AG04450 (cell line): ENCODE measurements around the gene TMEM232. TPM values are rescaled to one million over a fixed set of nuclear protein-coding genes. Genes with fewer than 3 reads are reported as not detected.
"Not testable (repeated sequence)": the region's sequence is repeated elsewhere in the genome, so short reads cannot be mapped to it uniquely, and the experiment has no call there.

ENCODE experiments used
- CTCF ChIA-PET: fragments of 300-600, 350-600 bp; formaldehyde crosslinking; extraction: SDS; loops from one replicate; lab custom pipeline; 2022; ENCODE audit warnings: antibody characterized with exemption, inconsistent platforms; lab: Charles Lee
- POLR2A ChIA-PET: fragments of 350-600 bp; formaldehyde crosslinking; extraction: SDS; loops from one replicate; lab custom pipeline; 2021; ENCODE audit warnings: antibody characterized with exemption, inconsistent platforms; lab: Yijun Ruan, JAX
- DNase-seq: peaks from one replicate; pipeline ENCODE4 v3.0.0-alpha.2; 2011; ENCODE audit warnings: low read depth, low spot score
- H3K27ac ChIP-seq: one replicate; pipeline ENCODE4 v1.5.1; 2012; ENCODE audit warnings: low read depth, low read length, control low read depth
- H3K27me3 ChIP-seq: one replicate; pipeline ENCODE4 v1.6.0; 2012; ENCODE audit warnings: low read length; ENCODE audit not compliant: control insufficient read depth, insufficient read depth
- H3K4me3 ChIP-seq: 2 replicates; pipeline ENCODE4 v1.5.1; 2011; ENCODE audit warnings: mild to moderate bottlenecking, low read depth, low read length, control low read depth
- H3K9me3 ChIP-seq: 2 replicates; pipeline ENCODE4 v1.5.1; 2012; ENCODE audit warnings: low read length; ENCODE audit not compliant: control insufficient read depth, insufficient read depth
- CTCF ChIP-seq: IDR thresholded peaks from 2 replicates; pipeline ENCODE4 v1.5.1; 2011; ENCODE audit warnings: low read depth, low read length, control low read depth, inconsistent platforms
- polyA plus RNA-seq: library from polyadenylated mRNA; depleted of rRNA; stranded (reverse); fragments of >200 nt; gene quantifications from 2 replicates; pipeline ENCODE4 v1.2.3, GENCODE V29; 2011

TMEM232 gene
- polyA plus RNA-seq, 1 experiment = 0.95 TPM

- no peaks in the 10 kb centered on the region for H3K9me3 ChIP-seq
- no peak overlapping the region for H3K4me3 ChIP-seq
- POLR2A ChIA-PET = no interaction called here
- no peak for TF ChIP-seq CTCF
- no peaks in the 10 kb centered on the region for H3K27me3 ChIP-seq
- CTCF ChIA-PET = no interaction called here
- H3K27ac ChIP-seq = no peak overlapping the region
- DNase-seq = no peak
Observed at GRCh38 chr5:110544603-110545002, 181.9 kb downstream of the TMEM232 start.

- Histone ChIP-seq H3K27me3 (no peaks in the 10 kb centered on the region), H3K27ac (no peak overlapping the region), H3K9me3 (no peaks in the 10 kb centered on the region), H3K4me3 (no peak overlapping the region)
- no peak for DNase-seq
- ChIA-PET POLR2A (no interaction called here), CTCF (no interaction called here)
- no peak for TF ChIP-seq CTCF
Observed at GRCh38 chr5:110542949-110543348, 183.5 kb downstream of the TMEM232 start.

GRCh38 chr5:110536120-110537115 is 190.1 kb downstream of the TMEM232 start:
- no peak overlapping the region for H3K27ac ChIP-seq
- POLR2A ChIA-PET = no interaction called here
- no peaks in the 10 kb centered on the region for H3K9me3 ChIP-seq
- no peak overlapping the region for H3K4me3 ChIP-seq
- no peaks in the 10 kb centered on the region for H3K27me3 ChIP-seq
- CTCF ChIA-PET = no interaction called here
- DNase-seq = no peak
- TF ChIP-seq CTCF = no peak

GRCh38 chr5:110535146-110535545 is 191.3 kb downstream of the TMEM232 start:
- POLR2A ChIA-PET, H3K27ac ChIP-seq, DNase-seq, H3K9me3 ChIP-seq, H3K4me3 ChIP-seq, CTCF ChIA-PET, H3K27me3 ChIP-seq: not testable (repeated sequence)

- Histone ChIP-seq H3K9me3 (no peaks in the 10 kb centered on the region), H3K4me3 (no peak overlapping the region), H3K27ac (no peak overlapping the region), H3K27me3 (no peaks in the 10 kb centered on the region)
- POLR2A ChIA-PET = no interaction called here
- CTCF ChIA-PET = no interaction called here
- DNase-seq = no peak
- TF ChIP-seq CTCF = no peak
Observed at GRCh38 chr5:110525762-110526161, 200.7 kb downstream of the TMEM232 start.
